Measurements from ENCODE around the gene TPPP3.

DNA sequence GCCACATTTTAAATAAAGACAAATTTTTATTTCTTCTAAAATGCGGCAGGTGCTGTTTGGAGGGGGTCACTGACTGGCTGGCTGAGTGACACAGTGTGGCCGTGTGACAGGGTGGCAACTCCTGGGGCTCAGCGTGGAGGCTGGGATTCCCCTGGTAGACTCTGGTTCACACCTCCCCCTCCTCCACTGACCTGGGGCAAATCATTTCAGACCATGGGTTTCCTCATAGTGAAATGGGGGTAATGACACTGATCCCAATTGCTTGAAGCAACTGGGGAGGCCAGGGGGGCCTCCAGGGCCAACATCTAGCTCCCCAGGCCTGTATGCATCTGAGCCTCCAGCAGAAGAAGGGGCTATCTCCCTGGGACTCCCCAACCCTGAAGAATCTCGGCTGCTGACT is 44.2 kb upstream of the TPPP3 start:
- TF ChIP-seq, protein P1, sequence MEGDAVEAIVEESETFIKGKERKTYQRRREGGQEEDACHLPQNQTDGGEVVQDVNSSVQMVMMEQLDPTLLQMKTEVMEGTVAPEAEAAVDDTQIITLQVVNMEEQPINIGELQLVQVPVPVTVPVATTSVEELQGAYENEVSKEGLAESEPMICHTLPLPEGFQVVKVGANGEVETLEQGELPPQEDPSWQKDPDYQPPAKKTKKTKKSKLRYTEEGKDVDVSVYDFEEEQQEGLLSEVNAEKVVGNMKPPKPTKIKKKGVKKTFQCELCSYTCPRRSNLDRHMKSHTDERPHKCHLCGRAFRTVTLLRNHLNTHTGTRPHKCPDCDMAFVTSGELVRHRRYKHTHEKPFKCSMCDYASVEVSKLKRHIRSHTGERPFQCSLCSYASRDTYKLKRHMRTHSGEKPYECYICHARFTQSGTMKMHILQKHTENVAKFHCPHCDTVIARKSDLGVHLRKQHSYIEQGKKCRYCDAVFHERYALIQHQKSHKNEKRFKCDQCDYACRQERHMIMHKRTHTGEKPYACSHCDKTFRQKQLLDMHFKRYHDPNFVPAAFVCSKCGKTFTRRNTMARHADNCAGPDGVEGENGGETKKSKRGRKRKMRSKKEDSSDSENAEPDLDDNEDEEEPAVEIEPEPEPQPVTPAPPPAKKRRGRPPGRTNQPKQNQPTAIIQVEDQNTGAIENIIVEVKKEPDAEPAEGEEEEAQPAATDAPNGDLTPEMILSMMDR (conservative IDR thresholded peaks at IDR 0.05; ENCODE audit: low read length), result no peak
- no peak for TF ChIP-seq EZH2phosphoT487 (IDR thresholded peaks at IDR 0.05; ENCODE audit: borderline replicate concordance)

Data from Loucy (cell line).